ENCODE measurements around the gene TIMM13. TPM values are rescaled to one million over a fixed set of nuclear protein-coding genes. Genes with fewer than 3 reads are reported as not detected.

Gene TIMM13
- total and polyA plus RNA-seq, 9 of the 15 experiments (the other 6 are each of a cell fraction or from before 2014, with no cell fraction given) = 17.6 to 215 (median 71.8) TPM

- peak; percentile 78 for TF ChIP-seq USF2 (CRISPR knock-in tag; IDR thresholded peaks at IDR 0.05)
- TF ChIP-seq BCOR (IDR thresholded peaks at IDR 0.05) = peak; percentile 24
- TF ChIP-seq ZEB2 (IDR thresholded peaks at IDR 0.05) = no peak
- TF ChIP-seq ZNF277 (CRISPR knock-in tag; IDR thresholded peaks at IDR 0.05; ENCODE audit: borderline replicate concordance) = no peak
- TF ChIP-seq NFE2L1 (tag; IDR thresholded peaks at IDR 0.05; ENCODE audit: borderline replicate concordance, low read depth) = no peak
- TF ChIP-seq STAG1 (CRISPR knock-in tag; IDR thresholded peaks at IDR 0.05; ENCODE audit: borderline replicate concordance) = no peak
- peak; percentile 74 for TF ChIP-seq MXI1 (IDR thresholded peaks at IDR 0.05; ENCODE audit: low read depth, low read length)
- TF ChIP-seq RBM25 (IDR thresholded peaks at IDR 0.05; ENCODE audit: low read depth, low read length, severe bottlenecking) = no peak
- TF ChIP-seq POLR2H (tag; IDR thresholded peaks at IDR 0.05; ENCODE audit: low read depth) = peak; percentile 99
- TF ChIP-seq CGGBP1 (CRISPR knock-in tag; IDR thresholded peaks at IDR 0.05) = peak; percentile 94; the same call in 1 of the 2 replicates
- peak in 1 of 2 experiments; percentile 87; a peak in 2 of 4 replicates for TF ChIP-seq NONO (IDR thresholded peaks at IDR 0.05; ENCODE audit: low read depth in 2 of 2, low read length in 1 of 2)
- no peak for TF ChIP-seq CHAMP1 (IDR thresholded peaks at IDR 0.05)
- TF ChIP-seq ELK3 (CRISPR knock-in tag; IDR thresholded peaks at IDR 0.05) = no peak
- TF ChIP-seq ATF7 (IDR thresholded peaks at IDR 0.05) = peak; percentile 63
- TF ChIP-seq GABPB1 (CRISPR knock-in tag; IDR thresholded peaks at IDR 0.05) = peak; percentile 66; the same call in 1 of the 2 replicates
- no peak for TF ChIP-seq PRPF4 (IDR thresholded peaks at IDR 0.05; ENCODE audit: insufficient read depth, low read depth, low read length, poor library complexity, severe bottlenecking)
- no peak for TF ChIP-seq ZNF551 (CRISPR knock-in tag; IDR thresholded peaks at IDR 0.05)
- no peak for TF ChIP-seq STAT5B (CRISPR knock-in tag; IDR thresholded peaks at IDR 0.05)
- no peak for TF ChIP-seq FOXJ2 (tag; IDR thresholded peaks at IDR 0.05)
- TF ChIP-seq ZNF239 (CRISPR knock-in tag; IDR thresholded peaks at IDR 0.05) = peak; percentile 28; the same call in 1 of the 2 replicates
- no peak for TF ChIP-seq RBM22 (IDR thresholded peaks at IDR 0.05; ENCODE audit: low read depth, low read length, poor library complexity, severe bottlenecking)
- no peak for TF ChIP-seq ZNF197 (CRISPR knock-in tag; IDR thresholded peaks at IDR 0.05; ENCODE audit: low read depth)
- no peak for TF ChIP-seq PTBP1 (IDR thresholded peaks at IDR 0.05; ENCODE audit: low read depth, low read length)
Measured at GRCh38 chr19:2475702-2476450, 48.5 kb upstream of the TIMM13 start, which contains the start of gene GADD45B (continued).

Data from K562 (cell line).